Heart left ventricle (tissue), 16 donors: ENCODE measurements around the gene UBR3. TPM values are rescaled to one million over a fixed set of nuclear protein-coding genes. Genes with fewer than 3 reads are reported as not detected.

Experiments used
- ATAC-seq, 4 donors: fragments of 200-7000 bp; cut with Tn5 transposase; one replicate each; pipeline ENCODE4 v1.9.1; 2020 to 2022; ENCODE audit warnings: moderate library complexity in 4 of 4, mild to moderate bottlenecking in 3 of 4, moderate number of reproducible peaks in 1 of 4
- DNase-seq, 5 donors: peaks; one replicate each; pipeline ENCODE4 v3.0.0-alpha.2; 2020
- H3K27ac ChIP-seq, 12 donors: fragments of 200-600 bp; sonication (generic) in 4 of 12; one replicate each; pipeline versions ENCODE4 v1.5.0 to v1.8.0; 2016 to 2022; ENCODE audit warnings: mild to moderate bottlenecking in 2 of 12
- H3K27me3 ChIP-seq, 9 donors: fragments of 200-600 bp; sonication (generic) in 2 of 9; one replicate each; pipeline versions ENCODE4 v1.5.1 to v1.8.0; 2016 to 2022; ENCODE audit warnings: mild to moderate bottlenecking in 3 of 9
- H3K36me3 ChIP-seq, 9 donors: fragments of 200-600 bp; sonication (generic) in 2 of 9; one replicate each; pipeline versions ENCODE4 v1.5.0 to v1.8.0; 2018 to 2022; ENCODE audit warnings: mild to moderate bottlenecking in 2 of 9
- H3K4me1 ChIP-seq, 12 donors: fragments of 200-600 bp; sonication (generic) in 4 of 12; one replicate each; pipeline versions ENCODE4 v1.5.0 to v1.8.0; 2016 to 2022; ENCODE audit warnings: mild to moderate bottlenecking in 3 of 12
- H3K4me3 ChIP-seq, 12 donors: fragments of 200-600 bp; sonication (generic) in 4 of 12; one replicate each; pipeline versions ENCODE4 v1.5.0 to v1.8.0; 2017 to 2022; ENCODE audit warnings: mild to moderate bottlenecking in 9 of 12, moderate library complexity in 4 of 12
- H3K9me3 ChIP-seq, 12 donors: fragments of 200-600 bp; sonication (generic) in 4 of 12; one replicate each; pipeline versions ENCODE4 v1.5.0 to v1.8.0; 2016 to 2022; ENCODE audit warnings: mild to moderate bottlenecking in 1 of 12
- POLR2A ChIP-seq, 2 donors: fragments of 450-650 bp; IDR thresholded peaks; one replicate each; pipeline ENCODE4 v1.6.1; 2017; ENCODE audit warnings: antibody characterized with exemption in 2 of 2, mild to moderate bottlenecking in 2 of 2, moderate library complexity in 2 of 2
- WGBS, 4 donors: extraction: QIAGEN DNeasy Blood & Tissue Kit in 2 of 4; methylation state at CpG; one replicate each; pipeline versions ENCODE4 v1.1.5 to v1.1.7; 2013 to 2018; 5-methylcytosine and 5-hydroxymethylcytosine counted together
- intact Hi-C, 10 donors: fragments of 100-400 bp; cut with DNase I; formaldehyde crosslinking; loops; one replicate each; pipeline versions ENCODE4 v1.11.1 to v1.14.2; 2022
- polyA plus RNA-seq, 2 donors: library from polyadenylated mRNA; stranded (reverse); fragments of 200-250 nt; gene quantifications; one replicate each; pipeline ENCODE4 v1.2.3, GENCODE V29; 2013
- total RNA-seq, 9 donors: library from RNA; depleted of rRNA in 2 of 9; stranded (reverse); fragments of >200 nt in 2 of 9; fragmentation: NEBNext Ultra II Directional in 3 of 9; extraction: Animal tissue kit (Norgen Biotek cat#: 25700) in 3 of 9; gene quantifications; one replicate each; pipeline versions ENCODE4 v1.1.0 to v1.2.4, GENCODE V29; 2016 to 2023
- TF ChIP-seq, protein P1 (sequence below), 12 donors: fragments of 200-600 bp; sonication (generic) in 4 of 12; IDR thresholded peaks; one replicate each; pipeline versions ENCODE4 v1.5.0 to v1.8.0; 2018 to 2022; ENCODE audit warnings: antibody characterized with exemption in 12 of 12, mild to moderate bottlenecking in 5 of 12
- donor health status: ischemic (EF 13 %, LVEDD 7.1; RV severe dilation, severe dysfunction).
- donor health status: healthy with polysubstance abuse.
- donor health status: DM: no; HTN: yes; CAD: no.
- donor health status: DM: no; HTN: no; CAD: no.
- donor health status: ischemic (EF 25% LVEDD 6.9; RV normal size, moderate dysfunction).
- donor health status: ischemic (EF 25% LVEDD 5.7; RV mildly dilated, moderate dysfunction).
- donor health status: healthy.
- donor health status: DM: yes; HTN: yes; CAD: no.
- donor health status: ischemic (EF 35%, LVEDD 5.7; RV mildly dilated, moderate dysfunction).
- donor health status: nonischemic (EF 11% LVEDD 7.7; RV severe dilation, severe dysfunction).
- donor health status: DM: yes; HTN: yes; CAD: no.
- donor health status: PGD.
- donor health status: ischemic (EF 29% LVEDD 5.4; RV normal size, mild dysfunction).
- donor health status: nonischemic (EF 23%, LVEDD 6.1; RV moderate dilation, normal function).

UBR3 gene
- total and polyA plus RNA-seq, 11 donors: 34.8 to 137 (median 106) TPM

DNA sequence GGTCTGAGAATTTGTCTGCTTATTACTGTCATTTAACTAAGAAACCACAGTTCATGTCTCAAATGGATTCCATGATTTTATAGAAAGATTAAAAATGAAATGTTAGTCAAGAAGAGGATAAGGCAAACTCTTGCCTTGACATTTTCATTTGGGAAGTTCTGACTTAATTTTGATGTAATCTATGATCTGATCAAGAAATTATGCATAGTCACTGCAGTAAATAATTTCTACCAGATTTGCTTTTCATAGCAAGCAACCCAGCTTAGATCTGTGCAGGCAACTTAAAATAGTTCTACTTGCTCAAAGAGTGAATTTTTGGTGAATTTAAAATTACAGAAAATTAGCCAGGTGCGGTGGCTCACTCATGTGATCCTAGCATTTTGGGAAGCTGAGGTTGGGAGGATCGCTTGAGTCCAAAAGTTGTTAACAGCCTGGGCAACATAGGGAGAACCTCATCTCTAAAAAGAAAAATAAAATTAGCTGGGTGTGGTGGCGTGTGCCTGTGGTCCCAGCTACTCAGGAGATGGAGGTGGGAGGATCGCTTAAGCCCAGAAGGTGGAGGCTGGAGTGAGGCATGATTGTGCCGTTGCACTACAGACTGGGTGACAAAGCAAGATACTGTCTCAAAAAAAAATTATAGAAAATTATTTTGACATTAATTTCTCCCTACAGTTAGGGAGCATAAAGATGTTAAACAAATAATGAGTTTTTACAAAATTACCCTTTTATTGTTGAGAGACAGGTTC lies 192.0 kb downstream of the UBR3 start:
- intact Hi-C loops: no loop called here
- Histone ChIP-seq H3K27me3 (no peaks in the 10 kb centered on the region), H3K27ac (no peak overlapping the region), H3K9me3 (no peaks in the 10 kb centered on the region), H3K4me1 (peaks cover 0 to 28% (median 13%) of the 10 kb centered on the region in 12 donors), H3K4me3 (no peak overlapping the region), H3K36me3 (peaks cover 0 to 12% (median 0%) of the 10 kb centered on the region in 9 donors)
- DNase-seq: no peak
- no peak for ATAC-seq
- 94 to 98% (median 98%) methylated on average over 5 of the region's 5 CpGs for WGBS, 4 donors
- TF ChIP-seq POLR2A (IDR thresholded peaks at IDR 0.05): no peak
- TF ChIP-seq, protein P1, sequence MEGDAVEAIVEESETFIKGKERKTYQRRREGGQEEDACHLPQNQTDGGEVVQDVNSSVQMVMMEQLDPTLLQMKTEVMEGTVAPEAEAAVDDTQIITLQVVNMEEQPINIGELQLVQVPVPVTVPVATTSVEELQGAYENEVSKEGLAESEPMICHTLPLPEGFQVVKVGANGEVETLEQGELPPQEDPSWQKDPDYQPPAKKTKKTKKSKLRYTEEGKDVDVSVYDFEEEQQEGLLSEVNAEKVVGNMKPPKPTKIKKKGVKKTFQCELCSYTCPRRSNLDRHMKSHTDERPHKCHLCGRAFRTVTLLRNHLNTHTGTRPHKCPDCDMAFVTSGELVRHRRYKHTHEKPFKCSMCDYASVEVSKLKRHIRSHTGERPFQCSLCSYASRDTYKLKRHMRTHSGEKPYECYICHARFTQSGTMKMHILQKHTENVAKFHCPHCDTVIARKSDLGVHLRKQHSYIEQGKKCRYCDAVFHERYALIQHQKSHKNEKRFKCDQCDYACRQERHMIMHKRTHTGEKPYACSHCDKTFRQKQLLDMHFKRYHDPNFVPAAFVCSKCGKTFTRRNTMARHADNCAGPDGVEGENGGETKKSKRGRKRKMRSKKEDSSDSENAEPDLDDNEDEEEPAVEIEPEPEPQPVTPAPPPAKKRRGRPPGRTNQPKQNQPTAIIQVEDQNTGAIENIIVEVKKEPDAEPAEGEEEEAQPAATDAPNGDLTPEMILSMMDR (IDR thresholded peaks at IDR 0.05): no peak

DNA sequence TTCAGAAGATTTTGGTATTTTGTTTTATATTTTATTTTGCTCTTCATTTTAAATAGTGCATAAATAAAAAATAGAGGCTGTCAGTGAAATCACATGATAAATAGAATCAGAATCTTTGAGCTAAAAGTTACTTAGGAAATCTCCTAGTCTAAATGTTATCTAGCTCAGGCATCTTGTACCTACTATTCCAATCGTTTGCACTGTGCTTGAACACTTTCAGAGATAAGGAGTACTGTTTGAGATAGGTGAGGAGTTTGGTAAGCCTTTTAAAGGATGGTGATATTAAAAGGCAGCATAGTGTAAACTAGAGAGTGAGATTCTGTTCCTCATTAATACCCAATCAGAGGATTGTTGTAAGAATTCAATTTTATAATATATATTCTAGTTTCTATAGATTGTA lies 193.5 kb downstream of the UBR3 start:
- Histone ChIP-seq H3K9me3 (no peaks in the 10 kb centered on the region), H3K27ac (no peak overlapping the region), H3K4me1 (peaks cover 0 to 23% (median 13%) of the 10 kb centered on the region in 12 donors), H3K4me3 (no peak overlapping the region), H3K36me3 (peaks cover 0 to 9% (median 0%) of the 10 kb centered on the region in 9 donors), H3K27me3 (no peaks in the 10 kb centered on the region)
- intact Hi-C loops: loop anchor here in 1 of 10 donors (5.0 kb wide), 1 partner anchor 493 kb away; no protein-coding TSS in a partner anchor
- DNase-seq: no peak
- TF ChIP-seq, protein P1 (IDR thresholded peaks at IDR 0.05): no peak
- no peak for TF ChIP-seq POLR2A (IDR thresholded peaks at IDR 0.05)
- WGBS, 4 donors: 33 to 44% (median 41%) methylated on average over 1 of the region's 1 CpG
- no peak for ATAC-seq

DNA sequence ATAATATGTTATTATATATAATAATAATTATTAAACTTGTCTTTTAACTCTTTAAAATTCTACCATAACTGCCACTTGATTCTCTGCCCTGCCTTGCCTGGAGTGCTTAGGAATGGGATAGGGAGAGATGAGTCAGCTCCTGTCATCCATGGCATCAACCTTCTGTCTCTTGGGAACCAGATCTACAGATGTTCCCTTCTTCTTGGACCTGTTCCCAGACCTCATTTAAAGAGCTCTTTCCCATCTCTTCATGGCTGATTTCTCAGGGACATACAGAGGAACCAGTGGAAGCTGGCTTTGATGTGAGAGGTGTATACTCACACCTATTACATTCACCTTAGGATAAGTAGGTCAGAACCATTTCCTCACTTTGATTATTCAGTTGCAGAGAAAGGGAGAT lies 195.4 kb downstream of the UBR3 start:
- Histone ChIP-seq H3K27me3 (no peaks in the 10 kb centered on the region), H3K9me3 (no peaks in the 10 kb centered on the region), H3K4me3 (no peak overlapping the region), H3K36me3 (peaks cover 0 to 9% (median 0%) of the 10 kb centered on the region in 9 donors), H3K4me1 (peaks cover 0 to 17% (median 11%) of the 10 kb centered on the region in 12 donors), H3K27ac (no peak overlapping the region)
- intact Hi-C loops: loop anchor here in 1 of 10 donors (5.0 kb wide), 1 partner anchor 495 kb away; no protein-coding TSS in a partner anchor
- ATAC-seq: peak in 1 of 4 donors; percentile 53
- TF ChIP-seq POLR2A (IDR thresholded peaks at IDR 0.05): no peak
- TF ChIP-seq, protein P1 (IDR thresholded peaks at IDR 0.05): no peak
- no peak for DNase-seq

DNA sequence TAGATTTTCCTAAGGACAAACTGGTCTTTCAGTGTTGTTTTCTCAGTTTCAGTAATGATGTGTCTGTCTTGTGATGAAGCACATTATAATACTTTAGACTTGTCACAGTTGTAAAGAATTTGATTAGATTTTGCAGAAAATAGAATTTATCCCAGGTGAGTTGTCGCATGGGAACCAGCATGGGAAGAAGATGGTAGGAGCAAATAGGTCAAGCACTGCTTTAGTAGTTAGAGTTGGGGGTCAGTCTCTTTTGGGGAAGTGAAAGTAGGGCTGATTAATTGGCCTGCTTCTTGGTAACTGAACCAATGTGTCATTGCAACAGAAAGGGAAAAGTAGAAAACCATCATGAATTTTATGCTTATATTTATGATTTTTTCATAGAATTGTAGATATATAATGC lies 197.5 kb downstream of the UBR3 start:
- TF ChIP-seq POLR2A (IDR thresholded peaks at IDR 0.05): no peak
- TF ChIP-seq, protein P1 (IDR thresholded peaks at IDR 0.05): no peak
- ATAC-seq (no peak), DNase-seq (no peak)
- H3K36me3 ChIP-seq: peaks cover 0 to 22% (median 7%) of the 10 kb centered on the region in 9 donors
- intact Hi-C loops: loop anchor here in 1 of 10 donors (5.0 kb wide), 1 partner anchor 497 kb away; no protein-coding TSS in a partner anchor
- H3K4me3 ChIP-seq: no peak overlapping the region
- peaks cover 0 to 9% (median 2%) of the 10 kb centered on the region in 12 donors for H3K4me1 ChIP-seq
- 92 to 99% (median 95%) methylated on average over 1 of the region's 1 CpG for WGBS, 4 donors
- no peak overlapping the region for H3K27ac ChIP-seq
- H3K9me3 ChIP-seq: no peaks in the 10 kb centered on the region
- H3K27me3 ChIP-seq: no peaks in the 10 kb centered on the region
